Measurements from ENCODE around the gene SLC35E2B.
A peak's percentile ranks its signal among the peaks of the same experiment; 100 is the strongest.

Gene SLC35E2B

GRCh38 chr1:1620433-1621139, 72.0 kb downstream of the SLC35E2B start:
- TF ChIP-seq CTCF (IDR thresholded peaks at IDR 0.05; ENCODE audit: insufficient read depth, low read depth, low read length, missing control alignments) = no peak
- no peak overlapping the region for H3K4me3 ChIP-seq (ENCODE audit: low read depth, low read length)
- DNase-seq (ENCODE audit: low read depth) = no peak

- H3K4me3 ChIP-seq (ENCODE audit: low read depth, low read length) = no peak overlapping the region
- peak; percentile 35 for TF ChIP-seq CTCF (IDR thresholded peaks at IDR 0.05; ENCODE audit: insufficient read depth, low read depth, low read length, missing control alignments)
- no peak for DNase-seq (ENCODE audit: low read depth)
Observed at GRCh38 chr1:1619917-1620361, 72.7 kb downstream of the SLC35E2B start.

GRCh38 chr1:1618396-1619068, 74.1 kb downstream of the SLC35E2B start:
- TF ChIP-seq CTCF (IDR thresholded peaks at IDR 0.05; ENCODE audit: insufficient read depth, low read depth, low read length, missing control alignments) = no peak
- no peak for DNase-seq (ENCODE audit: low read depth)

GRCh38 chr1:1617925-1618324, 74.7 kb downstream of the SLC35E2B start:
- no peak for TF ChIP-seq CTCF (IDR thresholded peaks at IDR 0.05; ENCODE audit: insufficient read depth, low read depth, low read length, missing control alignments)
- no peak for DNase-seq (ENCODE audit: low read depth)
- H3K4me3 ChIP-seq (ENCODE audit: low read depth, low read length) = no peak overlapping the region

More at GRCh38 chr1:1618396-1619068, 74.1 kb downstream of the SLC35E2B start:
- no peak overlapping the region for H3K4me3 ChIP-seq (ENCODE audit: low read depth, low read length)

GRCh38 chr1:1617516-1617915, 75.1 kb downstream of the SLC35E2B start:
- H3K4me3 ChIP-seq (ENCODE audit: low read depth, low read length) = no peak overlapping the region
- no peak for DNase-seq (ENCODE audit: low read depth)
- TF ChIP-seq CTCF (IDR thresholded peaks at IDR 0.05; ENCODE audit: insufficient read depth, low read depth, low read length, missing control alignments) = no peak

- DNase-seq (ENCODE audit: low read depth) = no peak
- no peak for TF ChIP-seq CTCF (IDR thresholded peaks at IDR 0.05; ENCODE audit: insufficient read depth, low read depth, low read length, missing control alignments)
- H3K4me3 ChIP-seq (ENCODE audit: low read depth, low read length) = peak overlapping the region; percentile 99
Observed at GRCh38 chr1:1616838-1617237, 75.8 kb downstream of the SLC35E2B start.
